ENCODE measurements around the gene GALNT8. TPM values are rescaled to one million over a fixed set of nuclear protein-coding genes. Genes with fewer than 3 reads are reported as not detected.

GALNT8 gene, protein sequence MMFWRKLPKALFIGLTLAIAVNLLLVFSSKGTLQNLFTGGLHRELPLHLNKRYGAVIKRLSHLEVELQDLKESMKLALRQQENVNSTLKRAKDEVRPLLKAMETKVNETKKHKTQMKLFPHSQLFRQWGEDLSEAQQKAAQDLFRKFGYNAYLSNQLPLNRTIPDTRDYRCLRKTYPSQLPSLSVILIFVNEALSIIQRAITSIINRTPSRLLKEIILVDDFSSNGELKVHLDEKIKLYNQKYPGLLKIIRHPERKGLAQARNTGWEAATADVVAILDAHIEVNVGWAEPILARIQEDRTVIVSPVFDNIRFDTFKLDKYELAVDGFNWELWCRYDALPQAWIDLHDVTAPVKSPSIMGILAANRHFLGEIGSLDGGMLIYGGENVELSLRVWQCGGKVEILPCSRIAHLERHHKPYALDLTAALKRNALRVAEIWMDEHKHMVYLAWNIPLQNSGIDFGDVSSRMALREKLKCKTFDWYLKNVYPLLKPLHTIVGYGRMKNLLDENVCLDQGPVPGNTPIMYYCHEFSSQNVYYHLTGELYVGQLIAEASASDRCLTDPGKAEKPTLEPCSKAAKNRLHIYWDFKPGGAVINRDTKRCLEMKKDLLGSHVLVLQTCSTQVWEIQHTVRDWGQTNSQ
- total RNA-seq = under 1 TPM in 2 of 4 donors, not detected in 2; 0.07 to 0.26 TPM

- no peak for ATAC-seq
- no peak within 1 kb of the TSS for H3K4me3 ChIP-seq
- no peak for DNase-seq
- intact Hi-C loops (cut with DNase I; ENCODE audit: low total_unique reads) (no loop called here), in situ Hi-C loops (cut with MboI; ENCODE audit: low sequenced_read_pairs in 4 of 4) (no loop called here)
- no peak within 1 kb of the TSS for H3K27ac ChIP-seq
- H3K27me3 ChIP-seq = peaks cover 0 to 9% (median 4%) of the 10 kb centered on the region in 3 donors
- TF ChIP-seq POLR2A (IDR thresholded peaks at IDR 0.05) = no peak
- TF ChIP-seq, protein P1, sequence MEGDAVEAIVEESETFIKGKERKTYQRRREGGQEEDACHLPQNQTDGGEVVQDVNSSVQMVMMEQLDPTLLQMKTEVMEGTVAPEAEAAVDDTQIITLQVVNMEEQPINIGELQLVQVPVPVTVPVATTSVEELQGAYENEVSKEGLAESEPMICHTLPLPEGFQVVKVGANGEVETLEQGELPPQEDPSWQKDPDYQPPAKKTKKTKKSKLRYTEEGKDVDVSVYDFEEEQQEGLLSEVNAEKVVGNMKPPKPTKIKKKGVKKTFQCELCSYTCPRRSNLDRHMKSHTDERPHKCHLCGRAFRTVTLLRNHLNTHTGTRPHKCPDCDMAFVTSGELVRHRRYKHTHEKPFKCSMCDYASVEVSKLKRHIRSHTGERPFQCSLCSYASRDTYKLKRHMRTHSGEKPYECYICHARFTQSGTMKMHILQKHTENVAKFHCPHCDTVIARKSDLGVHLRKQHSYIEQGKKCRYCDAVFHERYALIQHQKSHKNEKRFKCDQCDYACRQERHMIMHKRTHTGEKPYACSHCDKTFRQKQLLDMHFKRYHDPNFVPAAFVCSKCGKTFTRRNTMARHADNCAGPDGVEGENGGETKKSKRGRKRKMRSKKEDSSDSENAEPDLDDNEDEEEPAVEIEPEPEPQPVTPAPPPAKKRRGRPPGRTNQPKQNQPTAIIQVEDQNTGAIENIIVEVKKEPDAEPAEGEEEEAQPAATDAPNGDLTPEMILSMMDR (IDR thresholded peaks at IDR 0.05 in 4 of 5, conservative IDR thresholded peaks at IDR 0.05 in 1 of 5) = no peak
- H3K36me3 ChIP-seq = no peaks in the 10 kb centered on the region
- no peaks in the 10 kb centered on the region for H3K4me1 ChIP-seq
- no peaks in the 10 kb centered on the region for H3K9me3 ChIP-seq
These were observed at the start of gene GALNT8 for GRCh38 chr12:4719821-4720636. Gene GALNT8 (plus strand): TSS chr12:4720400. CDS start chr12:4720678, 278 bp downstream.

DNA sequence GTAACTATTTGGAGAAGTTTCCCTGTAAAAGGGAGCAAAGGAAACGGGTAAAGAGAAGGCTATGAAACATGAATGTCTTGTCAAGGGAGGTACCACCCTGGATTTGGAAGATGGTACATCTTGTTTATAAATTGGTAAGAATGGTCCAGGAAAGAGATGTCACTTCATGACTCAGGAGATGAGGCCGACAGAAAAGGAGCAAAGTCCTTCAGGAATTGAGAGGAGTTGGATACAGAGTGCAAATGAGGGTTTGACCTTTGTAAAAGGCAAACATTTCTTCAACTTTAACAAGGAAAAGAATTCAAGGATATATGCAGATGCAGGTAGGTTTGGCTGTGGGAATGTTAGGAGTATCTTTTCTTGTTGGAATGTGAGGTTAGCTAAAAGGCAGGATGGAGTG is 40.5 kb upstream of the GALNT8 start:
- H3K4me1 ChIP-seq = no peaks in the 10 kb centered on the region
- ATAC-seq = no peak
- no peak for TF ChIP-seq POLR2A (IDR thresholded peaks at IDR 0.05)
- TF ChIP-seq, protein P1 (IDR thresholded peaks at IDR 0.05 in 4 of 5, conservative IDR thresholded peaks at IDR 0.05 in 1 of 5) = no peak
- intact Hi-C loops (cut with DNase I; ENCODE audit: low total_unique reads) = no loop called here
- no peak overlapping the region for H3K27ac ChIP-seq
- H3K4me3 ChIP-seq = no peak overlapping the region
- H3K27me3 ChIP-seq = no peaks in the 10 kb centered on the region
- in situ Hi-C loops (cut with MboI; ENCODE audit: low sequenced_read_pairs in 4 of 4) = no loop called here
- no peaks in the 10 kb centered on the region for H3K9me3 ChIP-seq
- peaks cover 0 to 33% of the 10 kb centered on the region in 2 donors for H3K36me3 ChIP-seq
- no peak for DNase-seq

DNA sequence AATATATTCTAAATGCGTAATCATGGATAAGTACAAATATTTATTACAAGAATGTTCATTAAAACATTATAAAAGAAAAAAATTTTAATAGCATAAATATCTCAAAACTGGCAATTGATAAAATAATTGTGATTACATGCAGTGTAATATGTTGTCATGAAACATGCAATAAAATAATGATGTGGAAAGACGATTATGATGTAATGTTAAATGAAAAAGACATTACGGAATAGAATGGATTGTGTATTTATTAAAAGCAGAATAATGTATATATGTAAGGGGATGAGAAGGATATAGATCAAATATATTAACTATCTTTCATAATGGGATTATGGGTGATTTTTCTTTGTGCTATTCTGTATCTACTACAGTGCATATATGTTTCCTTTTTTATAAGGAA is 38.5 kb upstream of the GALNT8 start:
- DNase-seq (no peak), ATAC-seq (no peak)
- Histone ChIP-seq H3K9me3 (no peaks in the 10 kb centered on the region), H3K36me3 (peaks cover 0 to 53% of the 10 kb centered on the region in 2 donors), H3K27me3 (no peaks in the 10 kb centered on the region), H3K27ac (no peak overlapping the region), H3K4me3 (no peak overlapping the region), H3K4me1 (no peaks in the 10 kb centered on the region)
- intact Hi-C loops (cut with DNase I; ENCODE audit: low total_unique reads) (no loop called here), in situ Hi-C loops (cut with MboI; ENCODE audit: low sequenced_read_pairs in 4 of 4) (no loop called here)
- TF ChIP-seq POLR2A (IDR thresholded peaks at IDR 0.05) = no peak
- TF ChIP-seq, protein P1 (IDR thresholded peaks at IDR 0.05 in 4 of 5, conservative IDR thresholded peaks at IDR 0.05 in 1 of 5) = no peak

DNA sequence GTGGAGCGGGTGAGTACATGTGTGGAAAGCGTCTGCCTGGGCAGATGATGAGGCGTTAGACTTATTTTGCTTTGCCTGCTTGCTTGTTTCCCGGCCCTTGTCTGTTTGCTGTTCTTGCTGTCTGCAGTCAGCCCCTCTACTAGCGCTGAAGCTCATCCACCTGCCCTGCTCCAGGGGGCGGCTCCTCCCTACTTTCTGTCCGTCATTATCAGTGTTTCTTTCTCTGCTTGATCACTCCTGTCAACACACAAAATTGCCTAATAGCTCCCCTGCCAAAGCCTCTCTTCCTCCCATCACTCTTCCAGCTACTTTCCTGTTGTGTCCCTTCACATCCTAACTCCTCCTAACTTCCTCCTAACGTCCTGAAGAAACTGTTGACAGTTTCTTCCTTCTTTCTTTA is 34.9 kb upstream of the GALNT8 start:
- ATAC-seq (no peak), DNase-seq (no peak)
- Histone ChIP-seq H3K9me3 (no peaks in the 10 kb centered on the region), H3K4me1 (no peaks in the 10 kb centered on the region), H3K27me3 (no peaks in the 10 kb centered on the region), H3K36me3 (peaks cover 0 to 72% of the 10 kb centered on the region in 2 donors), H3K27ac (no peak overlapping the region), H3K4me3 (no peak overlapping the region)
- TF ChIP-seq, protein P1 (IDR thresholded peaks at IDR 0.05 in 4 of 5, conservative IDR thresholded peaks at IDR 0.05 in 1 of 5) = no peak
- no peak for TF ChIP-seq POLR2A (IDR thresholded peaks at IDR 0.05)
- intact Hi-C loops (cut with DNase I; ENCODE audit: low total_unique reads) (no loop called here), in situ Hi-C loops (cut with MboI; ENCODE audit: low sequenced_read_pairs in 4 of 4) (no loop called here)
